SK-N-SH (cell line): ENCODE measurements around the gene REC8. TPM values are rescaled to one million over a fixed set of nuclear protein-coding genes. Genes with fewer than 3 reads are reported as not detected.

Experiments used
- CTCF ChIA-PET: fragments of 300-600, 350-600 bp; formaldehyde crosslinking; extraction: SDS; loops from one replicate; lab custom pipeline; 2021; lab: Yijun Ruan, JAX
- POLR2A ChIA-PET: fragments of 350-600 bp; sonication (Branson Sonifier 250); formaldehyde crosslinking; extraction: SDS; loops from one replicate; lab custom pipeline; 2020; ENCODE audit warnings: antibody characterized with exemption, inconsistent platforms; lab: Yijun Ruan, JAX
- DNase-seq: peaks from one replicate; pipeline ENCODE4 v3.0.0; 2012
- H2AFZ ChIP-seq: fragments of 200-600 bp; sonication (generic); 2 replicates; pipeline ENCODE4 v1.8.1; 2016; ENCODE audit warnings: antibody characterized with exemption, mild to moderate bottlenecking, low read depth
- H3F3A ChIP-seq: fragments of 200-600 bp; sonication (generic); replicated peaks from 2 replicates; pipeline ENCODE3; 2016; ENCODE audit warnings: antibody characterized with exemption, mild to moderate bottlenecking; ENCODE audit not compliant: insufficient read depth
- H3K27ac ChIP-seq, 2 experiments: fragments of 200-500 bp in 1 of 2; fragments of 200-600 bp in 1 of 2; sonication (Bioruptor generic) in 1 of 2; sonication (generic), shearing (Covaris generic) in 1 of 2; 2 replicates each; pipeline versions ENCODE4 v1.5.1 to v1.6.1; 2014 to 2016; ENCODE audit warnings: low read depth in 2 of 2, inconsistent platforms in 1 of 2, low read length in 1 of 2, mild to moderate bottlenecking in 1 of 2, mixed read lengths in 1 of 2
- H3K27me3 ChIP-seq: fragments of 200-600 bp; sonication (generic), shearing (Covaris generic); 2 replicates; pipeline ENCODE4 v1.6.1; 2016; ENCODE audit warnings: mixed run types; ENCODE audit not compliant: insufficient read depth
- H3K36me3 ChIP-seq, 2 experiments: fragments of 200-500 bp in 1 of 2; fragments of 200-600 bp in 1 of 2; sonication (Bioruptor generic) in 1 of 2; sonication (generic) in 1 of 2; replicated peaks in 1 of 2; 2 replicates each; pipeline versions ENCODE3 to v1.5.1; 2014 to 2016; ENCODE audit warnings: low read length in 1 of 2, mild to moderate bottlenecking in 1 of 2; ENCODE audit not compliant: insufficient read depth in 2 of 2, control insufficient read depth in 1 of 2
- H3K4me1 ChIP-seq, 2 experiments: fragments of 200-500 bp in 1 of 2; fragments of 200-600 bp in 1 of 2; sonication (Bioruptor generic) in 1 of 2; sonication (generic), shearing (Covaris generic) in 1 of 2; 2 replicates each; pipeline versions ENCODE4 v1.5.1 to v1.6.1; 2014 to 2016; ENCODE audit warnings: low read depth in 1 of 2, low read length in 1 of 2, mixed run types in 1 of 2; ENCODE audit not compliant: insufficient read depth in 2 of 2, control insufficient read depth in 1 of 2
- H3K4me2 ChIP-seq: fragments of 200-600 bp; sonication (generic), shearing (Covaris generic); 2 replicates; pipeline ENCODE4 v1.6.1; 2017; ENCODE audit warnings: mixed run types
- H3K4me3 ChIP-seq, 2 experiments: fragments of 200-500 bp in 1 of 2; fragments of 200-600 bp in 1 of 2; sonication (Bioruptor generic) in 1 of 2; sonication (generic), shearing (Covaris generic) in 1 of 2; 2 replicates each; pipeline versions ENCODE4 v1.5.1 to v1.8.1; 2014 to 2016; ENCODE audit warnings: low read depth in 2 of 2, inconsistent platforms in 1 of 2, low read length in 1 of 2, mild to moderate bottlenecking in 1 of 2, mixed read lengths in 1 of 2, moderate library complexity in 1 of 2
- H3K79me2 ChIP-seq: fragments of 200-600 bp; sonication (generic); 2 replicates; pipeline ENCODE4 v1.8.1; 2017; ENCODE audit warnings: mild to moderate bottlenecking; ENCODE audit not compliant: insufficient read depth
- H3K9ac ChIP-seq: fragments of 200-600 bp; sonication (generic); 2 replicates; pipeline ENCODE4 v1.6.1; 2017; ENCODE audit warnings: mixed run types
- H3K9me2 ChIP-seq: fragments of 200-600 bp; sonication (generic); 2 replicates; pipeline ENCODE4 v1.6.1; 2017; ENCODE audit warnings: mixed run types
- H3K9me3 ChIP-seq: fragments of 200-600 bp; sonication (generic); 2 replicates; pipeline ENCODE4 v1.6.1; 2017; ENCODE audit warnings: mixed run types, mild to moderate bottlenecking, moderate library complexity
- H4K20me1 ChIP-seq: fragments of 200-600 bp; sonication (generic); 2 replicates; pipeline ENCODE4 v1.6.1; 2017; ENCODE audit warnings: mild to moderate bottlenecking, mixed run types; ENCODE audit not compliant: insufficient read depth
- CHD2 ChIP-seq: fragments of 150-350 bp; IDR thresholded peaks from 2 replicates; pipeline ENCODE4 v1.6.1; 2018; ENCODE audit warnings: low read length; ENCODE audit not compliant: partially characterized antibody
- CTCF ChIP-seq: fragments of 200-600 bp; sonication (generic); IDR thresholded peaks from 2 replicates; pipeline ENCODE4 v1.6.1; 2017; ENCODE audit warnings: antibody characterized with exemption, mild to moderate bottlenecking, moderate library complexity
- ELF1 ChIP-seq: IDR thresholded peaks from 2 replicates; pipeline ENCODE4 v1.4.0; 2012
- EP300 ChIP-seq, 2 experiments: IDR thresholded peaks; 2 replicates each; pipeline versions ENCODE4 v1.4.0 to v1.6.1; 2012; ENCODE audit warnings: borderline replicate concordance in 1 of 2, low read depth in 1 of 2, low read length in 1 of 2
- EZH2phosphoT487 ChIP-seq: fragments of 200-600 bp; sonication (generic); IDR thresholded peaks from 2 replicates; pipeline ENCODE4 v1.6.1; 2017; ENCODE audit warnings: low read depth, mixed run types, mild to moderate bottlenecking, antibody characterized with exemption, moderate library complexity, borderline replicate concordance
- NFIC ChIP-seq: IDR thresholded peaks from 2 replicates; pipeline ENCODE4 v1.4.0; 2012; ENCODE audit warnings: borderline replicate concordance
- NRF1 ChIP-seq: IDR thresholded peaks from 2 replicates; pipeline ENCODE4 v1.6.1; 2012; ENCODE audit warnings: low read depth, mild to moderate bottlenecking, low read length
- POLR2AphosphoS5 ChIP-seq: IDR thresholded peaks from 2 replicates; pipeline ENCODE4 v1.6.1; 2012; ENCODE audit warnings: low read depth, low read length
- RXRA ChIP-seq: IDR thresholded peaks from 2 replicates; pipeline ENCODE4 v1.4.0; 2012; ENCODE audit warnings: low read depth, mild to moderate bottlenecking, borderline replicate concordance
- SIN3A ChIP-seq: IDR thresholded peaks from 2 replicates; pipeline ENCODE4 v1.6.1; 2012; ENCODE audit warnings: low read depth, mild to moderate bottlenecking, low read length, moderate library complexity, borderline replicate concordance
- SMC3 ChIP-seq: IDR thresholded peaks from 2 replicates; pipeline ENCODE4 v1.6.1; 2012; ENCODE audit warnings: low read depth, low read length, improper control_type of control experiment
- TAF1 ChIP-seq: IDR thresholded peaks from 2 replicates; pipeline ENCODE4 v1.6.1; 2012; ENCODE audit warnings: low read depth, mild to moderate bottlenecking, low read length, moderate library complexity, borderline replicate concordance
- YY1 ChIP-seq: IDR thresholded peaks from 2 replicates; pipeline ENCODE4 v1.4.0; 2012; ENCODE audit warnings: low read depth, mild to moderate bottlenecking
- WGBS: methylation state at CpG from one replicate; pipeline ENCODE4 v1.1.6; 2017; ENCODE audit warnings: low lambda C conversion rate; 5-methylcytosine and 5-hydroxymethylcytosine counted together
- polyA plus RNA-seq, 3 experiments: library from polyadenylated mRNA; depleted of rRNA; stranded (reverse); fragments of >200 nt; gene quantifications; 2 replicates each; pipeline ENCODE4 v1.2.3, GENCODE V29; 2012

REC8 gene
- polyA plus RNA-seq, 1 of the 3 experiments (the other 2 are of a cell fraction): 23.2 TPM

- CTCF ChIA-PET: interaction anchor here (1.3 to 2.0 kb wide), 2 partner anchors 14 to 32 kb away, joined by 3 to 5 read pairs; no protein-coding TSS in a partner anchor
- H3K36me3 ChIP-seq: peaks cover 12 to 40% of the 10 kb centered on the region in 2 experiments
Measured at GRCh38 chr14:24122416-24122815, 49.5 kb upstream of the REC8 start.

GRCh38 chr14:24122898-24123297 lies 49.0 kb upstream of the REC8 start:
- Histone ChIP-seq H3K4me1 (no peaks in the 10 kb centered on the region), H3K36me3 (peaks cover 11 to 35% of the 10 kb centered on the region in 2 experiments), H3K4me3 (no peak overlapping the region), H3K79me2 (no peaks in the 10 kb centered on the region), H3K9ac (no peak overlapping the region), H3K9me3 (no peaks in the 10 kb centered on the region), H4K20me1 (no peaks in the 10 kb centered on the region), H3K9me2 (no peaks in the 10 kb centered on the region), H3F3A (peaks cover 2% of the 10 kb centered on the region), H3K4me2 (no peak overlapping the region), H3K27ac (no peak overlapping the region), H3K27me3 (no peaks in the 10 kb centered on the region), H2AFZ (no peak overlapping the region)
- ChIA-PET CTCF (interaction anchor here (1.3 to 2.0 kb wide), 2 partner anchors 14 to 32 kb away, joined by 3 to 5 read pairs; no protein-coding TSS in a partner anchor), POLR2A (interaction anchor here (0.9 kb wide), 1 partner anchor 9 kb away, joined by 4 read pairs; the partner anchor contains the start of gene DCAF11)
- 93% methylated on average over 5 of the region's 8 CpGs for WGBS
- TF ChIP-seq TAF1 (no peak), YY1 (no peak), EZH2phosphoT487 (no peak), NFIC (no peak), POLR2AphosphoS5 (no peak), RXRA (no peak), CTCF (no peak)
- no peak for DNase-seq

More at GRCh38 chr14:24122416-24122815, 49.5 kb upstream of the REC8 start:
- Histone ChIP-seq H3K4me3 (no peak overlapping the region), H3K27ac (no peak overlapping the region), H3K27me3 (no peaks in the 10 kb centered on the region), H3K9me2 (no peaks in the 10 kb centered on the region), H3K79me2 (no peaks in the 10 kb centered on the region), H3K4me1 (no peaks in the 10 kb centered on the region), H3K9me3 (no peaks in the 10 kb centered on the region), H4K20me1 (no peaks in the 10 kb centered on the region), H3K9ac (no peak overlapping the region), H3F3A (peaks cover 2% of the 10 kb centered on the region), H3K4me2 (no peak overlapping the region), H2AFZ (no peak overlapping the region)
- DNase-seq: no peak
- 94% methylated on average over 4 of the region's 4 CpGs for WGBS
- TF ChIP-seq SMC3: no peak
- no peak for TF ChIP-seq ELF1
- no peak for TF ChIP-seq EP300 (IDR thresholded peaks at IDR 0.05; ENCODE audit: borderline replicate concordance in 1 of 2, low read depth in 1 of 2, low read length in 1 of 2)
- no peak for TF ChIP-seq TAF1
- no peak for TF ChIP-seq RXRA
- TF ChIP-seq SIN3A: no peak
- TF ChIP-seq NRF1: no peak
- TF ChIP-seq CHD2: no peak
- POLR2A ChIA-PET: interaction anchor here (0.9 kb wide), 1 partner anchor 8 kb away, joined by 4 read pairs; the partner anchor contains the start of gene DCAF11
